ENCODE results near the gene FKBP11.

FKBP11 gene

DNA sequence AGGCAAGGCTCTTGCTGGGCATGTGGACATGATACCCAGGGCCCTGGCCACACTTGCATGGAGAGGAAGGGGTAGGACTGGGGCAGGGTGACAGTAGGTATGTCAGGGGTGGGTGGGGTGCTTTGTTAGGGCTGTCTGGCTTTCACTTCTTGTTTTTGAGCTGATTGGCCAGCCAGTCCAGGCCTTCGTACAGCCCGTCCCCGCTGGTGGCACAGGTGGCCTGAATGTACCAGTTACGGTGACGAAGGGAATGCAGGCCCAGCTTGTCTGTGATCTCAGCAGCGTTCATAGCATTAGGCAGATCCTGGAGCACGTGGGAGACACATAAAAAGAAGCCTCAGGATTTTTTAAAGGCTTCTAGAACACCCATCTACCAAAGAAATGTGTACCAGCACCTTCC, 13.5 kb upstream of the FKBP11 start:
- Histone ChIP-seq H3K4me3 (ENCODE audit: low read length) (no peak overlapping the region), H3K4me1 (ENCODE audit: low read length) (no peaks in the 10 kb centered on the region), H3K9ac (ENCODE audit: low read length) (no peak overlapping the region), H4K20me1 (ENCODE audit: insufficient read depth, low read length) (peaks cover 27% of the 10 kb centered on the region), H3K36me3 (replicated peaks; ENCODE audit: low read depth, low read length) (peaks cover 20% of the 10 kb centered on the region), H3K4me2 (ENCODE audit: low read length) (no peak overlapping the region), H3K9me3 (ENCODE audit: insufficient read depth, low read length) (no peaks in the 10 kb centered on the region), H3K79me2 (ENCODE audit: low read length) (peaks cover 8% of the 10 kb centered on the region), H3K27ac (ENCODE audit: low read length) (no peak overlapping the region), H2AFZ (ENCODE audit: low read depth, low read length) (no peak overlapping the region), H3K27me3 (ENCODE audit: low read depth, low read length) (no peaks in the 10 kb centered on the region)
- TF ChIP-seq EZH2phosphoT487 (IDR thresholded peaks at IDR 0.05; ENCODE audit: low read depth) = no peak
- TF ChIP-seq, protein P1, sequence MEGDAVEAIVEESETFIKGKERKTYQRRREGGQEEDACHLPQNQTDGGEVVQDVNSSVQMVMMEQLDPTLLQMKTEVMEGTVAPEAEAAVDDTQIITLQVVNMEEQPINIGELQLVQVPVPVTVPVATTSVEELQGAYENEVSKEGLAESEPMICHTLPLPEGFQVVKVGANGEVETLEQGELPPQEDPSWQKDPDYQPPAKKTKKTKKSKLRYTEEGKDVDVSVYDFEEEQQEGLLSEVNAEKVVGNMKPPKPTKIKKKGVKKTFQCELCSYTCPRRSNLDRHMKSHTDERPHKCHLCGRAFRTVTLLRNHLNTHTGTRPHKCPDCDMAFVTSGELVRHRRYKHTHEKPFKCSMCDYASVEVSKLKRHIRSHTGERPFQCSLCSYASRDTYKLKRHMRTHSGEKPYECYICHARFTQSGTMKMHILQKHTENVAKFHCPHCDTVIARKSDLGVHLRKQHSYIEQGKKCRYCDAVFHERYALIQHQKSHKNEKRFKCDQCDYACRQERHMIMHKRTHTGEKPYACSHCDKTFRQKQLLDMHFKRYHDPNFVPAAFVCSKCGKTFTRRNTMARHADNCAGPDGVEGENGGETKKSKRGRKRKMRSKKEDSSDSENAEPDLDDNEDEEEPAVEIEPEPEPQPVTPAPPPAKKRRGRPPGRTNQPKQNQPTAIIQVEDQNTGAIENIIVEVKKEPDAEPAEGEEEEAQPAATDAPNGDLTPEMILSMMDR (IDR thresholded peaks at IDR 0.05; ENCODE audit: low read depth, low read length) = no peak

DNA sequence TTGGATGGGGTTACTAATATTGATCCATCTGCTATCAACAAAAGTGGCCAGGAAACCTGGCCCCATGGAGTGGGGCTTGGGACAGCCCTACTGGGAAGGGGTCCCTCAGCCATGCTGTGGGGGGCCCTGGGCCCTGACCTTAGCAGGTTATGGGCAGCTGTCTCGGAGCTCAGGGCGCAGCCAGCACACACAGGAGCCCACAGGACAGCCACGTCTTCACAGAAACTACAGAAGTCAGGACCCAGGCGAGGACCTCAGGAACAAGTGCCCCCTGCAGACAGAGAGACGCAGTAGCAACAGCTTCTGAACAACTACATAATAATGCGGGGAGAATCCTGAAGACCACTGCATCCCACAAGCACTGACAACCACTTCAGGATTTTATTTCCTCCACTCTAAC, 11.9 kb upstream of the FKBP11 start:
- no peaks in the 10 kb centered on the region for H3K79me2 ChIP-seq (ENCODE audit: low read length)
- no peak overlapping the region for H3K4me2 ChIP-seq (ENCODE audit: low read length)
- TF ChIP-seq EZH2phosphoT487 (IDR thresholded peaks at IDR 0.05; ENCODE audit: low read depth) = no peak
- TF ChIP-seq, protein P1 (IDR thresholded peaks at IDR 0.05; ENCODE audit: low read depth, low read length) = peak; percentile 34
- H2AFZ ChIP-seq (ENCODE audit: low read depth, low read length) = no peak overlapping the region
- H3K36me3 ChIP-seq (replicated peaks; ENCODE audit: low read depth, low read length) = peaks cover 28% of the 10 kb centered on the region
- H3K9me3 ChIP-seq (ENCODE audit: insufficient read depth, low read length) = no peaks in the 10 kb centered on the region
- no peaks in the 10 kb centered on the region for H3K4me1 ChIP-seq (ENCODE audit: low read length)
- H3K4me3 ChIP-seq (ENCODE audit: low read length) = no peak overlapping the region
- H3K9ac ChIP-seq (ENCODE audit: low read length) = no peak overlapping the region
- peaks cover 20% of the 10 kb centered on the region for H4K20me1 ChIP-seq (ENCODE audit: insufficient read depth, low read length)
- no peaks in the 10 kb centered on the region for H3K27me3 ChIP-seq (ENCODE audit: low read depth, low read length)
- H3K27ac ChIP-seq (ENCODE audit: low read length) = no peak overlapping the region

DNA sequence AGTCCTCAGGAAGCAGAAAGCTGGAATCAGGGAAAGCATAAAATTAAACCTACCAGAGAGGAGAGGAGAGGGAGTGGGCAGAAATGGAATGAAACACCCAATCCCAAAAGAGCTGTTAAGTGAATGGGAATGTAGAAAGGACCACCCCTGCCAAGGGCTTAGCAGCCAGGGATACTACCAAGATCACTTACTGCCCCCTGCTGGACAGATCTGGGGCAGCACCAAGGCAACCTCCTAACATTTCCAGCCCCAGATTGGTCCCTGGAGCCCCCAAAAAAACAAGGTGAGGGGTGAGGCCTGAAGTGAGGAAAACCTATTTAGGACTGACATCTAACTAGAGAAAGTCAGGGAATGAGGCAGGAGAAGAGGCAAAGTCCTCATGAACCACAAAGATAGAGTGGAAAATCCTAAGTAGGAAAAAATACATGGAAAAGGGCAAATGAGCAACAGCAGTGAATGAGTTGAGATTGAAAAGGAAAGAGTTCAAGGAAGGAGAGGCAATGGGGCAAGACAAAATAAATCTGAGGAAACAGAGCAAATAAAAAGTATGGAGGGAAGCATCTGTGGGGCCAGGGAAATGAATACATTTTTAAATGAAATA, 11.2 kb upstream of the FKBP11 start:
- Histone ChIP-seq H3K9me3 (ENCODE audit: insufficient read depth, low read length) (no peaks in the 10 kb centered on the region), H3K27me3 (ENCODE audit: low read depth, low read length) (no peaks in the 10 kb centered on the region), H4K20me1 (ENCODE audit: insufficient read depth, low read length) (peaks cover 16% of the 10 kb centered on the region), H3K4me3 (ENCODE audit: low read length) (no peak overlapping the region), H3K9ac (ENCODE audit: low read length) (no peak overlapping the region), H3K4me1 (ENCODE audit: low read length) (no peaks in the 10 kb centered on the region), H3K79me2 (ENCODE audit: low read length) (no peaks in the 10 kb centered on the region), H3K36me3 (replicated peaks; ENCODE audit: low read depth, low read length) (peaks cover 30% of the 10 kb centered on the region), H2AFZ (ENCODE audit: low read depth, low read length) (no peak overlapping the region), H3K27ac (ENCODE audit: low read length) (no peak overlapping the region), H3K4me2 (ENCODE audit: low read length) (no peak overlapping the region)
- no peak for TF ChIP-seq EZH2phosphoT487 (IDR thresholded peaks at IDR 0.05; ENCODE audit: low read depth)
- TF ChIP-seq, protein P1 (IDR thresholded peaks at IDR 0.05; ENCODE audit: low read depth, low read length) = peak; percentile 90

DNA sequence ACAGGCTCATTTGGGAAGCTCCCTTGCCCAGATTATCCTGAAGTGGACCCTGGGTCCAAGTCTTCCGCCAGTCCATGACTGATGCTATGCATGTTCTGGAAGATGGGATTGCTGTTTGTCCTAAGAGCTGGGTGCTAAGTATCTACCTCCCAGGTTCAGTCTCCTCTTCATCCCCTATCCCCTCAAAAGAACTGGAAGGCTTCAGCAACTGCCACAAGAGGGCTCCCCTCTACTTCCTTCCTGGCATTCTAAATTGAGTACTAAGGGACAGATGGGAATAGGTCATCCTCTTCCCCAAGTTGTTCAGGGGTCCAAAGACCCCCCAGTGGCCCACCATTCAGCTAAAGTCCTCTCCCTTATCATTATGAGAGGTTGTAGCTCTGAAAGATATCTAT, 9.0 kb upstream of the FKBP11 start:
- H3K36me3 ChIP-seq (replicated peaks; ENCODE audit: low read depth, low read length) = peaks cover 33% of the 10 kb centered on the region
- H3K9ac ChIP-seq (ENCODE audit: low read length) = no peak overlapping the region
- H3K9me3 ChIP-seq (ENCODE audit: insufficient read depth, low read length) = no peaks in the 10 kb centered on the region
- no peak overlapping the region for H2AFZ ChIP-seq (ENCODE audit: low read depth, low read length)
- no peaks in the 10 kb centered on the region for H3K27me3 ChIP-seq (ENCODE audit: low read depth, low read length)
- no peaks in the 10 kb centered on the region for H3K79me2 ChIP-seq (ENCODE audit: low read length)
- H3K4me3 ChIP-seq (ENCODE audit: low read length) = no peak overlapping the region
- no peaks in the 10 kb centered on the region for H3K4me1 ChIP-seq (ENCODE audit: low read length)
- peaks cover 8% of the 10 kb centered on the region; the same call in 1 of the 2 replicates for H4K20me1 ChIP-seq (ENCODE audit: insufficient read depth, low read length)
- no peak for TF ChIP-seq EZH2phosphoT487 (IDR thresholded peaks at IDR 0.05; ENCODE audit: low read depth)
- TF ChIP-seq, protein P1 (IDR thresholded peaks at IDR 0.05; ENCODE audit: low read depth, low read length) = peak; percentile 52
- H3K27ac ChIP-seq (ENCODE audit: low read length) = no peak overlapping the region
- H3K4me2 ChIP-seq (ENCODE audit: low read length) = no peak overlapping the region

All from OCI-LY3 (cell line).